Keratinocyte (primary cell): ENCODE results near the gene SLC30A1. TPM values are rescaled to one million over a fixed set of nuclear protein-coding genes. Genes with fewer than 3 reads are reported as not detected.

ENCODE experiments used
- DNase-seq: peaks from one replicate; pipeline ENCODE4 v3.0.0-alpha.2; 2011; ENCODE audit warnings: low read depth, missing footprints, low spot score
- FAIRE-seq: peaks from 2 replicates; lab custom pipeline; 2011; peaks lifted over from hg19 to GRCh38; lab: Jason Lieb, UNC
- H2AFZ ChIP-seq: 2 replicates; pipeline ENCODE4 v1.6.0; 2012; ENCODE audit warnings: low read length, control low read depth, inconsistent platforms; ENCODE audit not compliant: control insufficient read depth
- H3K27ac ChIP-seq: 2 replicates; pipeline ENCODE4 v1.5.1; 2011; ENCODE audit warnings: low read length; ENCODE audit not compliant: control insufficient read depth, insufficient read depth
- H3K27me3 ChIP-seq: 3 replicates; pipeline ENCODE4 v1.6.0; 2011; ENCODE audit warnings: low read length; ENCODE audit not compliant: control insufficient read depth, insufficient read depth; ENCODE audit errors: extremely low read depth
- H3K36me3 ChIP-seq, 2 experiments: 2 replicates in 1 of 2; 3 replicates in 1 of 2; pipeline ENCODE4 v1.5.1; 2011; ENCODE audit warnings: low read length in 2 of 2, mild to moderate bottlenecking in 1 of 2; ENCODE audit not compliant: control insufficient read depth in 2 of 2, insufficient read depth in 2 of 2; ENCODE audit errors: extremely low read depth in 1 of 2
- H3K4me1 ChIP-seq: 3 replicates; pipeline ENCODE4 v1.5.1; 2011; ENCODE audit warnings: low read length; ENCODE audit not compliant: control insufficient read depth, insufficient read depth; ENCODE audit errors: extremely low read depth
- H3K4me2 ChIP-seq: 3 replicates; pipeline ENCODE4 v1.6.0; 2011; ENCODE audit warnings: low read depth, low read length; ENCODE audit not compliant: control insufficient read depth, insufficient read depth; ENCODE audit errors: extremely low read depth
- H3K4me3 ChIP-seq, 3 experiments: fragments of 200-600 bp in 1 of 3; sonication (generic) in 1 of 3; 2 replicates in 2 of 3; 3 replicates in 1 of 3; pipeline ENCODE4 v1.5.1; 2011 to 2016; ENCODE audit warnings: low read length in 3 of 3, mild to moderate bottlenecking in 3 of 3, control low read depth in 2 of 3, inconsistent platforms in 1 of 3, low read depth in 1 of 3, mixed read lengths in 1 of 3, mixed run types in 1 of 3, moderate library complexity in 1 of 3; ENCODE audit not compliant: control insufficient read depth in 2 of 3, insufficient read depth in 2 of 3; ENCODE audit errors: extremely low read depth in 1 of 3
- H3K79me2 ChIP-seq: 2 replicates; pipeline ENCODE4 v1.6.0; 2012; ENCODE audit warnings: low read length; ENCODE audit not compliant: control insufficient read depth, insufficient read depth
- H3K9ac ChIP-seq: 3 replicates; pipeline ENCODE4 v1.6.0; 2011; ENCODE audit warnings: low read length; ENCODE audit not compliant: control insufficient read depth, insufficient read depth; ENCODE audit errors: extremely low read depth
- H3K9me1 ChIP-seq: 3 replicates; pipeline ENCODE4 v1.6.0; 2011; ENCODE audit warnings: low read length; ENCODE audit not compliant: control insufficient read depth, insufficient read depth; ENCODE audit errors: extremely low read depth
- H3K9me3 ChIP-seq: 2 replicates; pipeline ENCODE4 v1.5.1; 2012; ENCODE audit warnings: low read depth, low read length; ENCODE audit not compliant: control insufficient read depth
- H4K20me1 ChIP-seq: 3 replicates; pipeline ENCODE4 v1.6.0; 2011; ENCODE audit warnings: low read length; ENCODE audit not compliant: control insufficient read depth, insufficient read depth; ENCODE audit errors: extremely low read depth
- CTCF ChIP-seq, 3 experiments: IDR thresholded peaks in 1 of 3; conservative IDR thresholded peaks in 1 of 3; optimal IDR thresholded peaks in 1 of 3; 2 replicates in 2 of 3; 3 replicates in 1 of 3; pipeline versions ENCODE3 to v1.5.1; 2011; ENCODE audit warnings: low read length in 3 of 3, mild to moderate bottlenecking in 3 of 3, moderate library complexity in 2 of 3, control low read depth in 1 of 3, inconsistent platforms in 1 of 3; ENCODE audit not compliant: insufficient read depth in 2 of 3; ENCODE audit errors: extremely low read depth in 1 of 3
- EZH2 ChIP-seq: IDR thresholded peaks from one replicate; pipeline ENCODE4 v1.6.1; 2012; ENCODE audit warnings: inconsistent platforms, mild to moderate bottlenecking, low read length, moderate library complexity
- dilution Hi-C: fragments of 300-500 bp; cut with MboI; formaldehyde crosslinking; loops from one replicate; pipeline ENCODE4 v1.7.0; 2020; ENCODE audit warnings: low sequenced_read_pairs; ENCODE audit not compliant: extremely low pct_ligation_motif_present
- polyA plus RNA-seq, 5 experiments: library from polyadenylated mRNA; depleted of rRNA in 3 of 5; stranded (reverse) in 3 of 5; stranded (forward) in 1 of 5; unstranded in 1 of 5; fragments of >200 nt; gene quantifications; 1 replicate in 1 of 5; 2 replicates in 3 of 5; 3 replicates in 1 of 5; pipeline versions ENCODE4 v1.2.1 to v1.2.3, GENCODE V29; 2011 to 2012; ENCODE audit warnings: missing spikeins in 2 of 5, low read depth in 1 of 5, low replicate concordance in 1 of 5

The SLC30A1 gene
- polyA plus RNA-seq, 1 donor (not counting 4 experiments of a cell fraction or from before 2014, with no cell fraction given): 17.2 TPM

GRCh38 chr1:211591980-211592493 lies 13.1 kb upstream of the SLC30A1 start:
- FAIRE-seq (peak; percentile 82), DNase-seq (no peak)
- Histone ChIP-seq H3K4me3 (no peak overlapping the region), H2AFZ (no peak overlapping the region), H3K9me3 (no peaks in the 10 kb centered on the region), H4K20me1 (no peaks in the 10 kb centered on the region), H3K9ac (no peak overlapping the region), H3K27ac (no peak overlapping the region), H3K9me1 (peaks cover 2% of the 10 kb centered on the region), H3K79me2 (no peaks in the 10 kb centered on the region), H3K4me1 (peaks cover 18% of the 10 kb centered on the region), H3K4me2 (no peak overlapping the region), H3K36me3 (no peaks in the 10 kb centered on the region), H3K27me3 (no peaks in the 10 kb centered on the region)
- no peak for TF ChIP-seq CTCF (optimal IDR thresholded peaks at IDR 0.05 in 1 of 3, IDR thresholded peaks at IDR 0.05 in 1 of 3, conservative IDR thresholded peaks at IDR 0.05 in 1 of 3; ENCODE audit: extremely low read depth in 1 of 3, insufficient read depth in 2 of 3, low read length in 3 of 3)
- no peak for TF ChIP-seq EZH2
- dilution Hi-C loops: no loop called here

GRCh38 chr1:211589782-211590721 lies 11.1 kb upstream of the SLC30A1 start:
- Histone ChIP-seq H3K36me3 (no peaks in the 10 kb centered on the region), H4K20me1 (no peaks in the 10 kb centered on the region), H2AFZ (no peak overlapping the region), H3K4me3 (no peak overlapping the region), H3K27ac (no peak overlapping the region), H3K79me2 (no peaks in the 10 kb centered on the region), H3K9me3 (no peaks in the 10 kb centered on the region), H3K9ac (no peak overlapping the region), H3K27me3 (no peaks in the 10 kb centered on the region), H3K4me1 (peaks cover 18% of the 10 kb centered on the region), H3K4me2 (peak overlapping the region; percentile 12), H3K9me1 (no peaks in the 10 kb centered on the region)
- DNase-seq: no peak
- dilution Hi-C loops: no loop called here
- no peak for TF ChIP-seq EZH2
- TF ChIP-seq CTCF (optimal IDR thresholded peaks at IDR 0.05 in 1 of 3, IDR thresholded peaks at IDR 0.05 in 1 of 3, conservative IDR thresholded peaks at IDR 0.05 in 1 of 3; ENCODE audit: extremely low read depth in 1 of 3, insufficient read depth in 2 of 3, low read length in 3 of 3): no peak
- FAIRE-seq: no peak
